Stimulated activated CD4-positive, alpha-beta T cell treated with anti-CD3 and anti-CD28 coated beads, Interleukin-1b, Interleukin-23, amount 100 ng/mL, for 1 hour (primary cell): ENCODE results near the gene RASSF5.
"Not testable (repeated sequence)": the region's sequence is repeated elsewhere in the genome, so short reads cannot be mapped to it uniquely, and the experiment has no call there.

ENCODE experiments used
- DNase-seq, 2 donors: peaks; one replicate each; pipeline ENCODE4 v3.0.0-alpha.2; 2020; ENCODE audit warnings: low read depth in 2 of 2

Gene RASSF5

GRCh38 chr1:206476591-206476990, 30.7 kb upstream of the RASSF5 start:
- no peak for DNase-seq

- no peak for DNase-seq
These were observed 30.2 kb upstream of the RASSF5 start for GRCh38 chr1:206477110-206477509.

GRCh38 chr1:206477581-206478380, 29.6 kb upstream of the RASSF5 start:
- DNase-seq, result no peak

GRCh38 chr1:206478746-206479145, 28.6 kb upstream of the RASSF5 start:
- DNase-seq, result no peak

GRCh38 chr1:206479183-206480125, 27.9 kb upstream of the RASSF5 start:
- DNase-seq, result peak in 1 of 2 donors; percentile 55

GRCh38 chr1:206480211-206480610, 27.1 kb upstream of the RASSF5 start:
- DNase-seq, result no peak

- DNase-seq, result no peak
These were observed 24.7 kb upstream of the RASSF5 start for GRCh38 chr1:206482611-206483010.

GRCh38 chr1:206483864-206484263, 23.5 kb upstream of the RASSF5 start:
- DNase-seq, result not testable (repeated sequence)

- no peak for DNase-seq
These were observed 22.4 kb upstream of the RASSF5 start for GRCh38 chr1:206484901-206485300.

GRCh38 chr1:206486995-206487788, 20.1 kb upstream of the RASSF5 start:
- DNase-seq, result no peak

- no peak for DNase-seq
These were observed 19.4 kb upstream of the RASSF5 start for GRCh38 chr1:206487970-206488369.

- DNase-seq, result no peak
These were observed 18.9 kb upstream of the RASSF5 start for GRCh38 chr1:206488466-206488865.

GRCh38 chr1:206489980-206490770, 17.2 kb upstream of the RASSF5 start:
- DNase-seq, result peak; percentile 34 to 73

- no peak for DNase-seq
These were observed 16.4 kb upstream of the RASSF5 start for GRCh38 chr1:206490771-206491405.

- no peak for DNase-seq
These were observed 15.7 kb upstream of the RASSF5 start for GRCh38 chr1:206491616-206492015.

GRCh38 chr1:206492589-206492988, 14.7 kb upstream of the RASSF5 start:
- no peak for DNase-seq

- DNase-seq, result no peak
These were observed 14.1 kb upstream of the RASSF5 start for GRCh38 chr1:206493279-206493678.

- no peak for DNase-seq
These were observed 12.3 kb upstream of the RASSF5 start for GRCh38 chr1:206495011-206495461.

- no peak for DNase-seq
These were observed 11.8 kb upstream of the RASSF5 start for GRCh38 chr1:206495493-206496046.

- no peak for DNase-seq
These were observed 11.1 kb upstream of the RASSF5 start for GRCh38 chr1:206496131-206496793.
